ENCODE data around the gene KCNG4. TPM values are rescaled to one million over a fixed set of nuclear protein-coding genes. Genes with fewer than 3 reads are reported as not detected.

KCNG4 gene, protein sequence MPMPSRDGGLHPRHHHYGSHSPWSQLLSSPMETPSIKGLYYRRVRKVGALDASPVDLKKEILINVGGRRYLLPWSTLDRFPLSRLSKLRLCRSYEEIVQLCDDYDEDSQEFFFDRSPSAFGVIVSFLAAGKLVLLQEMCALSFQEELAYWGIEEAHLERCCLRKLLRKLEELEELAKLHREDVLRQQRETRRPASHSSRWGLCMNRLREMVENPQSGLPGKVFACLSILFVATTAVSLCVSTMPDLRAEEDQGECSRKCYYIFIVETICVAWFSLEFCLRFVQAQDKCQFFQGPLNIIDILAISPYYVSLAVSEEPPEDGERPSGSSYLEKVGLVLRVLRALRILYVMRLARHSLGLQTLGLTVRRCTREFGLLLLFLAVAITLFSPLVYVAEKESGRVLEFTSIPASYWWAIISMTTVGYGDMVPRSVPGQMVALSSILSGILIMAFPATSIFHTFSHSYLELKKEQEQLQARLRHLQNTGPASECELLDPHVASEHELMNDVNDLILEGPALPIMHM
- total RNA-seq (2022; extraction: Qiagen RNA extraction), result not detected in 5 replicates

DNA sequence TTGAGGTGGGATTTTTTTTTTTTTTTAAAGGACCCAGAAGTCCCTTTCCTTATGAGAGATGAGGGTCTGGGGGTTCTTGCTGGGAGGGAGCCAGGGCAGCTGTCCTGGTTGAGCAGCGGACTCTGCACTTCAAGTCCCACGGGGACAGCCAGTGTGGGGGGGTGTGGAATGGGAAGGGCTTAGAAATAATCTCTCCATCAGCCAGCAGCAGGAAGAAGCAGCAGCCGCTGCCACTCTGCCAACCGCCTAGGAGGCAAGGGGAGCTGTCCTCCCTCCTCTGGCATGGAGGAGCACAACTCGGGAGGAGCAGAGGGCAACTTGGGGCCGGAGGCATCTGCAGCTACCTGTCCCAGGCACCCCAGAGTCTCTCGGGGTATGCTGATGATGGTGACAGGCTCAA is at the start of gene KCNG4:
Gene KCNG4, minus strand, starts transcription at position 104 of the 400 bp plus-strand sequence. CDS start 2,527 bp downstream, outside the sequence.

DNA sequence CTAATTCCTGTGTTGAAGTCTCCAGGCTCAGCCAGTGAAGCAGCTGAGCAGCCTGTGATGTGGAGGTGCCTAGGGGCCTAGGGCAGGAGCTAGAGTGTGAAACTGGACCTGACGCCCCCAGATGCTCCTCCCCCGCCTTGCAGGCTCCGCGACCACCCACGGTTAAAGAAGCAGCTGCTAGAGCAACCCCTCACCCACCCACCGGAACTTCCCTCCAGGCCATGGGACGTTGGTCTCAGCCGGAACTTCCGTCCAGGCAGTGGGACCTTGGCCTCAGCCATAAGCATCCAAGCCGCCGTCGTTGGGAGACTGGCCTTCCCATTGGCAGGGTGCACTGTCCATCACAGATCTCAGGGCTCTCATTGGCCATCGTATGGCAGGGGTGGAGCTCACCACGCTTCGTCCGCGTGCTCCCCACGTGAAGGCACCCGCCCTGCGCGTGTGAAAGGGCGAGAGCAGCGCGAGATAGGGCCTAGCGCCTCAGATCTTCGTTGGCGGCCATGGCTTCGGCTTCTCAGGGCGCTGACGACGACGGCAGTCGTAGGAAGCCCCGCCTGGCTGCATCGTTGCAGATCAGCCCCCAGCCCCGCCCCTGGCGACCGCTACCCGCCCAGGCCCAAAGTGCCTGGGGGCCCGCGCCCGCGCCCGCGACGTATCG is 49.0 kb downstream of the KCNG4 start, which contains the start of gene ADAD2:
Gene ADAD2, plus strand, starts transcription at position 427 of the 658 bp plus-strand sequence. Its CDS starts 74 bp downstream, at position 501.

DNA sequence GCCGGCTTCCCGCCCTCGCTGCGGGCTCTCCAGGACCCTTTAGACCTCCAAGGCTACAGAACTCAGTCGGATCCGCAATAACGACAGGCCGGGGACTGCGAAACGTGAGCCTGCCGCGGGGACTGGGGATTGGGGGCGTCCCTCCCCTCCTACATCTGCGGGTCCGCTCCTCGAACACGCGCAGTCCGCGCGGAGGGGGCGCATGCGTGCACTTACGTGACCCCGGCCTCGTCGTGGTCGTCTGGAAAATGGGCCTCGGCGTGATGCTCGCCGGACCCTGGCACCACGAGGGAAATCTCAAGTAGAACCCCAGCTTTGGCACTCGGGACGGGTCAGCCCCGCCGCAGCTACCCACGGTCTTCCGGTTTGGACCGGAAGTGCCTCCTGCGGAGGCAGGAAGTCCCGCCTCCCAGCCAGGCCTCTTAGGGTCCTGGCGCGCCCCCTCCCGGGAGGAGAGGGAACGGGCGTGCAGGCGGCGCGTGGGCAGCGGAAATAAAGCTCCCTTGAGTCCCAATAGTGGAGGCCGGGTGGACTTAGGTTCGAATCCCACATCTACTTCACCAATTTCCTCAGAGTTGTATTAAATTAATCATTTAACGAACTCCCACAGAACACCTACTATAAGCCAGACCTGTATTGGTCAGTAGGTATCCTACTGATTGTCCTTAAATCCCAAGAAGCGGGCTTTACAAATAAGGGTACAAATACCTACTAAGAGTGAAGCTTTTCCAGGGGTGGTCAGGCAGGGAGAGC is 53.0 kb downstream of the KCNG4 start, which contains the start of gene TAF1C:
Gene TAF1C, minus strand, starts transcription at position 373 of the 753 bp plus-strand sequence. CDS start 2,069 bp downstream, outside the sequence.

Other genes starting within 250 kb of the KCNG4 start
- gene SLC38A8, start 197.2 kb downstream of the KCNG4 start, total RNA-seq (2022; extraction: Qiagen RNA extraction), result not detected in 5 replicates
- 37.6 to 45.7 TPM (median 44.7 TPM) in 5 replicates for gene MBTPS1, start 123.1 kb downstream of the KCNG4 start, total RNA-seq (2022; extraction: Qiagen RNA extraction)
- gene HSDL1, start 94.8 kb downstream of the KCNG4 start, total RNA-seq (2022; extraction: Qiagen RNA extraction), result 16.9 to 20.6 TPM (median 19.3 TPM) in 5 replicates
- gene DNAAF1, start 94.7 kb downstream of the KCNG4 start, total RNA-seq (2022; extraction: Qiagen RNA extraction), result 0.26 to 0.85 TPM (median 0.35 TPM) in 5 replicates
- 21.8 to 33.5 TPM (median 28.6 TPM) in 5 replicates for gene TAF1C, start 53.0 kb downstream of the KCNG4 start, total RNA-seq (2022; extraction: Qiagen RNA extraction)
- not detected in 5 replicates for gene ADAD2, start 48.9 kb downstream of the KCNG4 start, total RNA-seq (2022; extraction: Qiagen RNA extraction)
- 0.27 TPM in 1 of 5 replicates, not detected in the others for gene WFDC1, start 54.9 kb upstream of the KCNG4 start, total RNA-seq (2022; extraction: Qiagen RNA extraction)
- gene ATP2C2, start 128.5 kb upstream of the KCNG4 start, total RNA-seq (2022; extraction: Qiagen RNA extraction), result 0.10 to 0.30 TPM (median 0.17 TPM) in 5 replicates

All from A549 treated with Mapracorat at 1 μM for 4 hours (cell line).